Measurements from ENCODE around the gene CTNNA2.

DNA sequence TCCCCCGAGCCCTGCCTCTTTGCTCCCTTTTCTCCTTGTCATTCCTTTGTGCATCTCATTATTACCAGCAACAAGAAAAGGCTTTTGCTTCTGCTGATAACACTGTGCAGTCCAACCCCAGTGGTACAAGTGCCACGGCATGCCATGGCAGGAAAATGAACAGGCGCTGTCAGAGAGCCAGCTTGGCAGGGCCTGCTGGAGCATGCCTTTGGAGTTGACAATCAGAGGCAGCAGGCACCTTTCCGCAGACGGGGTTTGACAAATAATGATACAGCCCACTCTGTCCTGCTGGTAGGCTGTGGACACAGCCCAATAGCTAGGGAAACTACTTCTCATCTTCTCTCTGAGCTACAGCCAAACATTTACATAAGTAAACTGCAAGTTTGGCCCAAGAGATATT is 1035.6 kb downstream of the CTNNA2 start:
- TF ChIP-seq CTCF (IDR thresholded peaks at IDR 0.05) = no peak
- no peak for TF ChIP-seq RFX5 (IDR thresholded peaks at IDR 0.05; ENCODE audit: low read length)
- TF ChIP-seq, protein P1, sequence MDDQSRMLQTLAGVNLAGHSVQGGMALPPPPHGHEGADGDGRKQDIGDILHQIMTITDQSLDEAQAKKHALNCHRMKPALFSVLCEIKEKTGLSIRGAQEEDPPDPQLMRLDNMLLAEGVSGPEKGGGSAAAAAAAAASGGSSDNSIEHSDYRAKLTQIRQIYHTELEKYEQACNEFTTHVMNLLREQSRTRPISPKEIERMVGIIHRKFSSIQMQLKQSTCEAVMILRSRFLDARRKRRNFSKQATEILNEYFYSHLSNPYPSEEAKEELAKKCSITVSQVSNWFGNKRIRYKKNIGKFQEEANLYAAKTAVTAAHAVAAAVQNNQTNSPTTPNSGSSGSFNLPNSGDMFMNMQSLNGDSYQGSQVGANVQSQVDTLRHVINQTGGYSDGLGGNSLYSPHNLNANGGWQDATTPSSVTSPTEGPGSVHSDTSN (IDR thresholded peaks at IDR 0.05) = no peak
- TF ChIP-seq ZBTB33 (IDR thresholded peaks at IDR 0.05; ENCODE audit: borderline replicate concordance, low read depth) = no peak

All from SK-N-SH (cell line).